IMR-90 (cell line): Measurements from ENCODE around the gene IQGAP2. TPM values are rescaled to one million over a fixed set of nuclear protein-coding genes. Genes with fewer than 3 reads are reported as not detected.

Experiments
- ATAC-seq: fragments of 200-7000 bp; cut with Tn5 transposase; 2 replicates; pipeline ENCODE4 v1.9.1; 2020; ENCODE audit warnings: low read depth, mild to moderate bottlenecking, moderate library complexity
- BruUV-seq: library from RNA; stranded (reverse); fragments of 400-500 nt; replicated peaks from 2 replicates; lab custom pipeline; 2021; lab: Mats Ljungman, UMichigan
- CTCF ChIA-PET: fragments of 300-600 bp; formaldehyde crosslinking; extraction: SDS; loops from one replicate; lab custom pipeline; 2021; ENCODE audit warnings: antibody characterized with exemption; lab: Yijun Ruan, JAX
- POLR2A ChIA-PET: fragments of 300-600 bp; sonication (Branson Sonifier 250); formaldehyde crosslinking; loops from one replicate; lab custom pipeline; 2022; ENCODE audit warnings: antibody characterized with exemption; ENCODE audit not compliant: unreplicated experiment; lab: Charles Lee
- DNase-seq: peaks from one replicate; pipeline ENCODE4 v3.0.0; 2013
- H2AFZ ChIP-seq: replicated peaks from 2 replicates; pipeline ENCODE3; 2013; ENCODE audit warnings: low read length, mild to moderate bottlenecking; ENCODE audit not compliant: poor library complexity
- H2AK5ac ChIP-seq: 2 replicates; pipeline ENCODE4 v1.6.1; 2013; ENCODE audit warnings: low read depth, low read length, inconsistent platforms
- H2AK9ac ChIP-seq: replicated peaks from 2 replicates; pipeline ENCODE3; 2013; ENCODE audit warnings: mild to moderate bottlenecking, low read depth, low read length, moderate library complexity; ENCODE audit not compliant: poor library complexity
- H2BK120ac ChIP-seq: 2 replicates; pipeline ENCODE4 v1.6.1; 2013; ENCODE audit warnings: low read depth, low read length, inconsistent platforms
- H2BK15ac ChIP-seq: 3 replicates; pipeline ENCODE4 v1.6.1; 2013; ENCODE audit warnings: low read depth, low read length, inconsistent platforms
- H2BK20ac ChIP-seq: 2 replicates; pipeline ENCODE4 v1.6.1; 2013; ENCODE audit warnings: low read depth, mild to moderate bottlenecking, inconsistent platforms, low read length, moderate library complexity
- H2BK5ac ChIP-seq: 2 replicates; pipeline ENCODE4 v1.6.1; 2013; ENCODE audit warnings: mild to moderate bottlenecking, low read depth, low read length, inconsistent platforms; ENCODE audit not compliant: poor library complexity, severe bottlenecking
- H3K14ac ChIP-seq: replicated peaks from 2 replicates; pipeline ENCODE4 v1.6.1; 2013; ENCODE audit warnings: low read depth, low read length, inconsistent platforms
- H3K18ac ChIP-seq: 2 replicates; pipeline ENCODE4 v1.6.1; 2013; ENCODE audit warnings: low read depth, low read length, control low read depth
- H3K23ac ChIP-seq: 2 replicates; pipeline ENCODE4 v1.6.1; 2013; ENCODE audit warnings: low read depth, low read length, inconsistent platforms
- H3K27ac ChIP-seq: 2 replicates; pipeline ENCODE4 v1.5.1; 2013; ENCODE audit warnings: mild to moderate bottlenecking, control low read depth, low read length; ENCODE audit not compliant: insufficient read depth
- H3K27me3 ChIP-seq: 2 replicates; pipeline ENCODE4 v1.6.1; 2013; ENCODE audit warnings: low read length; ENCODE audit not compliant: control insufficient read depth, insufficient read depth
- H3K36me3 ChIP-seq: 2 replicates; pipeline ENCODE4 v1.6.1; 2013; ENCODE audit warnings: low read length, mixed read lengths; ENCODE audit not compliant: control insufficient read depth, insufficient read depth
- H3K4ac ChIP-seq: 2 replicates; pipeline ENCODE4 v1.6.1; 2013; ENCODE audit warnings: low read depth, low read length, inconsistent platforms
- H3K4me1 ChIP-seq: 2 replicates; pipeline ENCODE4 v1.6.1; 2013; ENCODE audit warnings: low read length, mixed read lengths; ENCODE audit not compliant: control insufficient read depth, insufficient read depth
- H3K4me2 ChIP-seq: 2 replicates; pipeline ENCODE4 v1.6.1; 2013; ENCODE audit warnings: low read depth, mild to moderate bottlenecking, control low read depth, low read length, moderate library complexity
- H3K4me3 ChIP-seq: 2 replicates; pipeline ENCODE4 v1.5.1; 2013; ENCODE audit warnings: low read depth, mild to moderate bottlenecking, control low read depth, low read length, moderate library complexity; ENCODE audit not compliant: insufficient read depth
- H3K56ac ChIP-seq: 2 replicates; pipeline ENCODE4 v1.6.1; 2013; ENCODE audit warnings: low read length, inconsistent platforms; ENCODE audit not compliant: insufficient read depth; ENCODE audit errors: extremely low read depth
- H3K79me1 ChIP-seq, 2 experiments: 2 replicates each; pipeline ENCODE4 v1.6.1; 2013; ENCODE audit warnings: low read length in 2 of 2, inconsistent platforms in 1 of 2, low read depth in 1 of 2
- H3K9ac ChIP-seq: 2 replicates; pipeline ENCODE4 v1.6.1; 2013; ENCODE audit warnings: low read depth, low read length, control low read depth
- H3K9me1 ChIP-seq: 2 replicates; pipeline ENCODE4 v1.6.1; 2013; ENCODE audit warnings: low read length, inconsistent platforms; ENCODE audit not compliant: insufficient read depth
- H3K9me3 ChIP-seq: 2 replicates; pipeline ENCODE4 v1.6.1; 2013; ENCODE audit warnings: low read length; ENCODE audit not compliant: control insufficient read depth, insufficient read depth
- H4K20me1 ChIP-seq: 2 replicates; pipeline ENCODE4 v1.6.1; 2013; ENCODE audit warnings: low read length, inconsistent platforms; ENCODE audit not compliant: insufficient read depth
- H4K5ac ChIP-seq: 2 replicates; pipeline ENCODE4 v1.6.1; 2013; ENCODE audit warnings: mild to moderate bottlenecking, low read depth, low read length, control low read depth
- H4K8ac ChIP-seq, 2 experiments: 2 replicates each; pipeline ENCODE4 v1.6.1; 2013; ENCODE audit warnings: low read depth in 2 of 2, low read length in 2 of 2, control low read depth in 1 of 2, inconsistent platforms in 1 of 2
- H4K91ac ChIP-seq: 2 replicates; pipeline ENCODE4 v1.6.1; 2013; ENCODE audit warnings: low read depth, low read length, inconsistent platforms; ENCODE audit not compliant: insufficient read depth
- BHLHE40 ChIP-seq: fragments of 150-350 bp; IDR thresholded peaks from 2 replicates; pipeline ENCODE4 v1.6.1; 2016; ENCODE audit warnings: mild to moderate bottlenecking, low read depth, low read length
- MAFK ChIP-seq: IDR thresholded peaks from 2 replicates; pipeline ENCODE4 v1.6.1; 2012; ENCODE audit warnings: low read depth, low read length, improper control_type of control experiment
- MXI1 ChIP-seq: IDR thresholded peaks from 2 replicates; pipeline ENCODE4 v1.6.1; 2012; ENCODE audit warnings: low read depth, mild to moderate bottlenecking, low read length, moderate library complexity, borderline replicate concordance
- NFE2L2 ChIP-seq: fragments of 150-350 bp; IDR thresholded peaks from 2 replicates; pipeline ENCODE4 v1.6.1; 2016; ENCODE audit warnings: low read depth, mild to moderate bottlenecking, low read length
- POLR2A ChIP-seq: IDR thresholded peaks from 2 replicates; pipeline ENCODE4 v1.6.1; 2012; ENCODE audit warnings: mild to moderate bottlenecking, low read depth, low read length
- WGBS, 2 experiments: methylation state at CpG; one replicate each; pipeline versions ENCODE4 v1.1.5 to v1.1.7; 2013; ENCODE audit warnings: missing lambda C conversion rate in 2 of 2; ENCODE audit not compliant: insufficient read length in 1 of 2; ENCODE audit errors: extremely low coverage in 2 of 2; 5-methylcytosine and 5-hydroxymethylcytosine counted together
- dilution Hi-C: fragments of 300-500 bp; cut with HindIII; formaldehyde crosslinking; loops from one replicate; pipeline ENCODE4 v1.14.3; 2018; ENCODE audit warnings: low sequenced_read_pairs; ENCODE audit not compliant: unreplicated experiment
- in situ Hi-C: fragments of 300-500 bp; cut with MboI; formaldehyde crosslinking; loops from 3 replicates; pipeline ENCODE4 v1.14.3; 2019; ENCODE audit warnings: low sequenced_read_pairs, inconsistent platforms, mixed read lengths
- intact Hi-C: fragments of 100-400 bp; cut with micrococcal nuclease; formaldehyde crosslinking; loops from 2 replicates; pipeline ENCODE4 v1.10.0; 2022
- polyA plus RNA-seq, 3 experiments: library from polyadenylated mRNA; depleted of rRNA; stranded (reverse); fragments of >200 nt; gene quantifications; 2 replicates each; pipeline ENCODE4 v1.2.3, GENCODE V29; 2012; ENCODE audit warnings: low replicate concordance in 1 of 3
- total RNA-seq: library from RNA; depleted of rRNA; stranded (reverse); fragments of >200 nt; gene quantifications from 2 replicates; pipeline ENCODE4 v1.2.3, GENCODE V29; 2012
- TF ChIP-seq, protein P1 (sequence below): conservative IDR thresholded peaks from 2 replicates; pipeline ENCODE4 v1.5.1; 2012; ENCODE audit warnings: mild to moderate bottlenecking, low read depth, low read length, improper control_type of control experiment

The IQGAP2 gene
- total and polyA plus RNA-seq, 2 of the 4 experiments (the other 2 are of a cell fraction) = 0.21 to 0.36 TPM

DNA sequence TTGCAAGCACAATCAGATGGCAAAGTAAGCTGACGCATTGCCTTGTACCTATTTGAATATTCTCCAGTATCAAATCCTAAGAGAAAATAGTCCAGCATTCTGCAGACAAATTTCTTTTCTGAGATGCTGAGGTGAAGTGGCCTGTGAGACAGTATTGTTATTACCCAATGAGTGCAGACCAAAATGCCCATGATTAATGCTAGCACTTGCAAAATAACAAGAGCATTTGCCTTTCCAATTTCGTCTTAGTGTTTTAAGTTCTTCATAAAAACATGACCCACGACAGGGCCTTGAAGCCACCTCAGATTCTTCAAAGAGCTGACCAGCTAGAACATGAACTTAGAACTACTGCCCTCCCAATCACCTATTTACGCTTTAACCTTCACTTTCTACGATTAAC is 2.6 kb upstream of the IQGAP2 start:
- DNase-seq = no peak
- BruUV-seq = no TSS peak
- Histone ChIP-seq H3K4me2 (no peak overlapping the region), H4K8ac (no peak overlapping the region), H4K20me1 (no peaks in the 10 kb centered on the region), H3K27me3 (peaks cover 41% of the 10 kb centered on the region), H3K23ac (no peak overlapping the region), H3K4me3 (no peak overlapping the region), H3K4me1 (no peaks in the 10 kb centered on the region), H2BK120ac (no peak overlapping the region), H3K36me3 (no peaks in the 10 kb centered on the region), H4K5ac (no peak overlapping the region), H3K27ac (no peak overlapping the region), H3K9me3 (no peaks in the 10 kb centered on the region), H3K79me1 (no peaks in the 10 kb centered on the region), H2AK5ac (no peak overlapping the region), H3K18ac (no peak overlapping the region), H3K14ac (no peak overlapping the region), H2BK5ac (no peak overlapping the region), H2BK20ac (no peak overlapping the region), H3K4ac (no peak overlapping the region), H4K91ac (no peak overlapping the region), H2BK15ac (no peak overlapping the region), H2AK9ac (no peak overlapping the region), H3K56ac (no peak overlapping the region), H2AFZ (no peak overlapping the region), H3K9me1 (no peaks in the 10 kb centered on the region), H3K9ac (no peak overlapping the region)
- CTCF ChIA-PET = no interaction called here
- dilution Hi-C loops = no loop called here
- no peak for ATAC-seq
- TF ChIP-seq BHLHE40 (no peak), MXI1 (no peak), MAFK (no peak), POLR2A (no peak), NFE2L2 (no peak)
- TF ChIP-seq, protein P1, sequence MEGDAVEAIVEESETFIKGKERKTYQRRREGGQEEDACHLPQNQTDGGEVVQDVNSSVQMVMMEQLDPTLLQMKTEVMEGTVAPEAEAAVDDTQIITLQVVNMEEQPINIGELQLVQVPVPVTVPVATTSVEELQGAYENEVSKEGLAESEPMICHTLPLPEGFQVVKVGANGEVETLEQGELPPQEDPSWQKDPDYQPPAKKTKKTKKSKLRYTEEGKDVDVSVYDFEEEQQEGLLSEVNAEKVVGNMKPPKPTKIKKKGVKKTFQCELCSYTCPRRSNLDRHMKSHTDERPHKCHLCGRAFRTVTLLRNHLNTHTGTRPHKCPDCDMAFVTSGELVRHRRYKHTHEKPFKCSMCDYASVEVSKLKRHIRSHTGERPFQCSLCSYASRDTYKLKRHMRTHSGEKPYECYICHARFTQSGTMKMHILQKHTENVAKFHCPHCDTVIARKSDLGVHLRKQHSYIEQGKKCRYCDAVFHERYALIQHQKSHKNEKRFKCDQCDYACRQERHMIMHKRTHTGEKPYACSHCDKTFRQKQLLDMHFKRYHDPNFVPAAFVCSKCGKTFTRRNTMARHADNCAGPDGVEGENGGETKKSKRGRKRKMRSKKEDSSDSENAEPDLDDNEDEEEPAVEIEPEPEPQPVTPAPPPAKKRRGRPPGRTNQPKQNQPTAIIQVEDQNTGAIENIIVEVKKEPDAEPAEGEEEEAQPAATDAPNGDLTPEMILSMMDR = no peak
- POLR2A ChIA-PET = no interaction called here
- intact Hi-C loops = loop anchor here (5.0 to 10.0 kb wide), 2 partner anchors 182 to 374 kb away; no protein-coding TSS in a partner anchor
- in situ Hi-C loops = no loop called here
- 90% methylated on average over 2 of the region's 5 CpGs; no CpG with 5 or more reads in 1 of the 2 experiments for WGBS, 2 experiments
